Measurements from ENCODE around the gene NAE1.
"Not testable (repeated sequence)": the region's sequence is repeated elsewhere in the genome, so short reads cannot be mapped to it uniquely, and the experiment has no call there.

Gene NAE1

GRCh38 chr16:66809765-66810164, 21.0 kb downstream of the NAE1 start:
- DNase-seq (ENCODE audit: low read depth in 2 of 2, low spot score in 1 of 2): no peak

DNA sequence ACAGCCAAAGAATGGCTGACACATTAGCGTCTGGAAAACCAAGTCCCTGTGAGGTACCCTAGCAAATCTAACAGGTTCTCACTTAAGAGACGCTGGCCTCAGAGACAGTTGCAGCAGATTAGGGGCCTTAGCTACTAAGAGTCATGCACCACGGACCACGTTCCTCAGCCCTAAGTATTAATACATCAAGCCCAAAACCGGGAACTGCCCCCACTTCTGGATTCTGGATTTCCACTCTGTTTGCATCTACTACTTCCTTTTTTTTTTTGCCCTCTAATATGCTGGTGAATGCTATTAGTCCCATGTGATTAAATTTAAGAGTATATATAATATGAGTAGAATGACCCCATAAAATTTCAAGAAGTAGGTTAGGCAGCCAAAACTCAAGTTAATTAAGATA, 28.6 kb downstream of the NAE1 start:
- DNase-seq (ENCODE audit: low read depth in 2 of 2, low spot score in 1 of 2): no peak

DNA sequence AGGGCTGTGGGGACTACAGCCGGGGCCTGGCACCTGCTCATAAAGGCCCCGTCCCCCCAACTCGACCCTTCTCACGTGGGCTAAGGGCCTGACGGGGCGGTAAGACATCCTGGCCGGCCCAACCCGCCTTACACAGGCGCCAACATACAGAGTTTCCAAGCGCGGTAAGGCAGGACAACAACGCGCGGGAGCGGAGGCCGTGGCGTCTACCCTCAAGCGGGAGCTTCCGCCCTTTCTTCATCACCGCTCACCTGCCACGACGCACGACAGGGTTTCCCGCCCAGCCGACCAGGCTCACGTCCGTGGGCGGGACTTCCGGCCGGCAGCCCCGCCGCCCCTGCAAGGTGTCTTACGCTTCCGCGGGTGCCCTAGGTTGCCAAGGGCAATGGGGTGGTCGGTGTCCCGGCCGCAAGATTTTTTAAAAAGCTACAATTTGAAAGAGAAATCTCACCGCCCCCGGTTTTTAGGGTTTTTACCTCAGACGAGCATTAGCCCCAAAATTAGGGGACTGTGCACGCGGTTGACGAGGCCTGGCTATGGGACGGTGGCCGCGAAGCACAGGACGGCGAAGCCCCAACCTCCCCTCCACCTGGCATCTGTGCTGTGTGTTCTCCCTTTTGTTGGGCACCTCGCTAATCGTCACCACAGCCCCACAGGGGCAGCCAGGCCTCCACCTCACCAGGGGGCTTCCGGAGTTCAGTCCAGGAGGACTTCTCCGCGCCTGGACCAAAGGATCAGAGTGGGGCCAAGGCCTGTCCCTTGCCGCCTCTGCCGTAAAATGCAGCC, 29.3 kb downstream of the NAE1 start, which contains the start of gene TERB1:
Gene TERB1, minus strand, starts transcription at position 265 of the 786 bp plus-strand sequence. CDS start 4,786 bp downstream, outside the sequence.
- DNase-seq (ENCODE audit: low read depth in 2 of 2, low spot score in 1 of 2): no peak

GRCh38 chr16:66800856-66801255, 29.9 kb downstream of the NAE1 start:
- DNase-seq (ENCODE audit: low read depth in 2 of 2, low spot score in 1 of 2): no peak

DNA sequence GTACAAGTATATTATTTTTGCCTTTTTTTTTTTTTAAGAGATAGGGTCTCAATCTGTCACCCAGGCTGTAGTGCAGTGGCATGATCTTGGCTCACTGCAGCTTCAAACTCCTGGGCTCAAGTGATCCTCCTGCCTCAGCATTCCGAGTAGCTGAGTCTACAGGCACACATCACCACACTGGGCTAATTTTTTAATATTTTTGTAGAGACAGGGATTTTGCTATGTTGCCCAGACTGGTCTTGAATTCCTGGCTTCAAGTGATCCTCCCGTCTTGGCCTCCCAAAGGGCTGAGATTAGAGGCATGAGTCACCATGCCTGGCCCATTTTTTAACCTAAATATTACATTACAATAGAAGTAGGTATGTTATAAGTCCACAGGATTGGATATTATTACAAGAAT, 32.6 kb downstream of the NAE1 start:
- no peak for DNase-seq (ENCODE audit: low read depth in 2 of 2, low spot score in 1 of 2)

DNA sequence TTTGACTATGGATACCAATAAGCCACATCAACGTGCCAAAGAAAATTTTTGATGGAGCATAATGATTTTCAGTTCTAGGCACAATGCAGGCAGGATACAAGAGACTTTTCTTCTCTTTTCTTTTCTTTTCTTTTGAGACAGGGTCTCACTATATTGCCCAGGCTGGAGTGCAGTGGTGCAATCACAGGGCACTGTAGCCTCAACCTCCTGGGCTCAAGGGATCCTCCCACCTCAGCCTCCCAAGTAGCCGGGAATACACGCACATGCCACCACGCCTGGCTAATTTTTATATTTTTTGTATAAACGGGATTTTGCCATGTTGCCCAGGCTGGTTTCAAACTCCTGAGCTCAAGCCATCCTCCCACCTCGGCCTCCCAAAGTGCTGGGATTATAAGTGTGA, 36.8 kb downstream of the NAE1 start:
- not testable (repeated sequence) for DNase-seq (ENCODE audit: low read depth in 2 of 2, low spot score in 1 of 2)

DNA sequence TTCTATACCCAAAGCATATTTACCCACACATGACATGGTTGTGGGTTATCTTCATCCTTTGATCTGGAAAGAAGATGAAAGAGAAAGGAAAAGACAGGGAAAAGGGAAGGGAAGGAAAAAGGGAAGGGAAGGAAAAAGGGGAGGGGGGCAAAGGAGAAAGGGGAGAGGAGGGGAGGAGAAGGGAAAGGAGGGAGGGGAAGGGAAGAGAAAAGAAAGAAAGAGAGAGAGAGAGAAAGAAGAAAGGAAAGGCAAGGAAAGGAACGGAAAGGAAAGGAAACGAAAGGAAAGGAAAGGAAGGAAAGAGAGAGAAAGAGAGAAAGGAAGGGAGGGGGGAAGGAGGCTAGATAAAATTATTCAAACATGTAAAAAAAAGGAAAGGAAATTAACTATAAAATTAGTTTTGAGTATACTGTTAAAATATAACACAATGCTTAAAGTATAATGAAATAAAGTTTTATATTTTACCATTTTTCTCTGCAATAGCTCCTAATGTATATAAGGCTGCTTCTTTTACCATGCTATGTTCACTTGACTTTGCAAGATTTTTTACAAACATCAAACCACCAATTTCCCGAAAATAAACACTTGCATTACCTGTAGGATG, 40.5 kb downstream of the NAE1 start:
- DNase-seq (ENCODE audit: low read depth in 2 of 2, low spot score in 1 of 2): no peak

DNA sequence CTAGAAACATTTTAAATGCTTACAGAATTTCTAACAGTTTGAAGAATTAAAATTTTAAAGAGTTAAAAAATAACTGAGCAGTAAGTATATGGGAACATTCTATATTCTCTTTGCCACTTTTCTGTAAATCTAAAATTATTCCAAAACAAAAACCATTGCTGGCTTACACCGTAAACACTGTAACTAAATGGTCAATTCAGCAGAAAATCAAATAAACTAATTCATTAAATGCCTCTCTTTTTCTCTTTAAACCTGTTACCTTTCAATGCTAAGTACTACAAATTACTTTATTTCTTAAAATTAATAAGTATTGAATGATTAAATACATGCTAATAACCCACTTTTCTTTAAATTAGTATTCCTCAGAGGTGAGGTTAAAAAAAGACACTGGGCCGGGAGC, 43.3 kb downstream of the NAE1 start:
- no peak for DNase-seq (ENCODE audit: low read depth in 2 of 2, low spot score in 1 of 2)

GRCh38 chr16:66786551-66786950, 44.2 kb downstream of the NAE1 start:
- no peak for DNase-seq (ENCODE audit: low read depth in 2 of 2, low spot score in 1 of 2)

GRCh38 chr16:66776457-66776856, 54.3 kb downstream of the NAE1 start:
- no peak for DNase-seq (ENCODE audit: low read depth in 2 of 2, low spot score in 1 of 2)

DNA sequence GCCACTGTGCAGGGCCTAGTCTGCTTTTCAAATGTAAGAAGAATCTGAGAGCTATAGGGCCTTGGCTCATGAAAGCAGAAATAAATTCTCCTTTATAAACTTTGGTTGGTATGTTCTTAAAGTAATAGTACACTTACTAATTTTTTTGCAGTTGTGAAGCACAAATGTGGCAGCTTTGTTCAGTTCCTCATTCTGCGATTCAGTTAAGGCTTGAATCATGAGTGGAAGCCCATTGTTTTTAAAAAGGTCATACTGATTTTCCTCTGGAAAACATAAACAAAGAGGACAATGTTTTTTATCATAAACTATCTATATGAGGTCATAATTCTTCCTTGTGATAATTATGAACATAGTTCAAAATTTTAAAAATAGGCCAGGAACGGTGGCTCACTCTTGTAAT, 55.8 kb downstream of the NAE1 start:
- DNase-seq (ENCODE audit: low read depth in 2 of 2, low spot score in 1 of 2): no peak

GRCh38 chr16:66758086-66758485, 72.7 kb downstream of the NAE1 start:
- no peak for DNase-seq (ENCODE audit: low read depth in 2 of 2, low spot score in 1 of 2)

GRCh38 chr16:66754819-66755218, 76.0 kb downstream of the NAE1 start:
- no peak for DNase-seq (ENCODE audit: low read depth in 2 of 2, low spot score in 1 of 2)

GRCh38 chr16:66754211-66754610, 76.6 kb downstream of the NAE1 start:
- no peak for DNase-seq (ENCODE audit: low read depth in 2 of 2, low spot score in 1 of 2)

GRCh38 chr16:66752958-66753357, 77.8 kb downstream of the NAE1 start:
- no peak for DNase-seq (ENCODE audit: low read depth in 2 of 2, low spot score in 1 of 2)
